HepG2 (cell line): Measurements from ENCODE around the gene NARF. TPM values are rescaled to one million over a fixed set of nuclear protein-coding genes. Genes with fewer than 3 reads are reported as not detected.
A peak's percentile ranks its signal among the peaks of the same experiment; 100 is the strongest.

Experiments
- ETV6 ChIP-seq: sonication (generic); formaldehyde crosslinking; conservative IDR thresholded peaks from 2 replicates; pipeline ENCODE4 v1.4.0; 2020; ENCODE audit warnings: missing genetic modification reagents
- GATAD2A ChIP-seq: IDR thresholded peaks from 2 replicates; pipeline ENCODE4 v1.6.1; 2016
- JUNB ChIP-seq: sonication (generic); formaldehyde crosslinking; IDR thresholded peaks from 2 replicates; pipeline ENCODE4 v1.8.0; 2022; ENCODE audit warnings: missing genetic modification reagents, mild to moderate bottlenecking, borderline replicate concordance
- KLF11 ChIP-seq: IDR thresholded peaks from 2 replicates; pipeline ENCODE4 v1.6.1; 2016; ENCODE audit warnings: missing compliant biosample characterization
- KLF16 ChIP-seq, 2 experiments: sonication (generic) in 1 of 2; formaldehyde crosslinking in 1 of 2; IDR thresholded peaks; 2 replicates each; pipeline versions ENCODE4 v1.6.1 to v1.8.0; 2016 to 2023; ENCODE audit warnings: missing genetic modification reagents in 2 of 2, missing compliant biosample characterization in 1 of 2
- RXRA ChIP-seq: sonication (generic); formaldehyde crosslinking; IDR thresholded peaks from 2 replicates; pipeline ENCODE4 v1.5.1; 2020; ENCODE audit warnings: missing genetic modification reagents
- ZBTB42 ChIP-seq: sonication (generic); formaldehyde crosslinking; IDR thresholded peaks from 2 replicates; pipeline ENCODE4 v1.5.0; 2020; ENCODE audit warnings: mild to moderate bottlenecking, missing genetic modification reagents
- ZFP36L1 ChIP-seq: sonication (generic); formaldehyde crosslinking; IDR thresholded peaks from 2 replicates; pipeline ENCODE4 v1.8.0; 2022; ENCODE audit warnings: mild to moderate bottlenecking, missing genetic modification reagents, moderate library complexity
- ZNF33B ChIP-seq: sonication (generic); formaldehyde crosslinking; IDR thresholded peaks from 2 replicates; pipeline ENCODE4 v1.5.1; 2020; ENCODE audit warnings: mild to moderate bottlenecking, missing genetic modification reagents
- ZNF670 ChIP-seq: sonication (generic); formaldehyde crosslinking; IDR thresholded peaks from 2 replicates; pipeline ENCODE4 v1.8.0; 2022; ENCODE audit warnings: mild to moderate bottlenecking, missing genetic modification reagents, borderline replicate concordance
- polyA plus RNA-seq, 8 experiments: library from polyadenylated mRNA; depleted of rRNA in 3 of 8; stranded (reverse) in 7 of 8; unstranded in 1 of 8; fragments of >200 nt; fragmentation: Illumina TruSeq in 4 of 8; extraction: Trizol in 4 of 8; gene quantifications; 2 replicates each; pipeline versions ENCODE4 v1.2.1 to v1.2.3, GENCODE V29; 2011 to 2016; ENCODE audit warnings: low read depth in 4 of 8, missing spikeins in 1 of 8, mixed read lengths in 1 of 8; ENCODE audit not compliant: insufficient read depth in 1 of 8
- total RNA-seq, 5 experiments: library from RNA; depleted of rRNA; stranded (reverse); fragments of >200 nt; fragmentation: Illumina TruSeq; extraction: Trizol; gene quantifications; 2 replicates each; pipeline ENCODE4 v1.2.3, GENCODE V29; 2016; ENCODE audit warnings: low read depth in 1 of 5
- TF ChIP-seq, protein P1 (sequence below): IDR thresholded peaks from 2 replicates; pipeline ENCODE4 v1.6.1; 2016; ENCODE audit warnings: low read depth, missing genetic modification reagents, missing compliant biosample characterization
- TF ChIP-seq, protein P2 (sequence below): sonication (generic); formaldehyde crosslinking; IDR thresholded peaks from 2 replicates; pipeline ENCODE4 v1.4.0; 2020; ENCODE audit warnings: missing genetic modification reagents, borderline replicate concordance
- TF ChIP-seq, protein P3 (sequence below): sonication (generic); formaldehyde crosslinking; IDR thresholded peaks from 2 replicates; pipeline ENCODE4 v1.5.0; 2020; ENCODE audit warnings: mild to moderate bottlenecking, missing genetic modification reagents, borderline replicate concordance
- TF ChIP-seq, protein P4 (sequence below): sonication (generic); formaldehyde crosslinking; IDR thresholded peaks from 2 replicates; pipeline ENCODE4 v1.4.0; 2020; ENCODE audit warnings: missing genetic modification reagents

Gene NARF
- total and polyA plus RNA-seq, 2 of the 13 experiments (the other 11 are each of a cell fraction or from before 2014, with no cell fraction given), result 61.1 to 144 TPM

DNA sequence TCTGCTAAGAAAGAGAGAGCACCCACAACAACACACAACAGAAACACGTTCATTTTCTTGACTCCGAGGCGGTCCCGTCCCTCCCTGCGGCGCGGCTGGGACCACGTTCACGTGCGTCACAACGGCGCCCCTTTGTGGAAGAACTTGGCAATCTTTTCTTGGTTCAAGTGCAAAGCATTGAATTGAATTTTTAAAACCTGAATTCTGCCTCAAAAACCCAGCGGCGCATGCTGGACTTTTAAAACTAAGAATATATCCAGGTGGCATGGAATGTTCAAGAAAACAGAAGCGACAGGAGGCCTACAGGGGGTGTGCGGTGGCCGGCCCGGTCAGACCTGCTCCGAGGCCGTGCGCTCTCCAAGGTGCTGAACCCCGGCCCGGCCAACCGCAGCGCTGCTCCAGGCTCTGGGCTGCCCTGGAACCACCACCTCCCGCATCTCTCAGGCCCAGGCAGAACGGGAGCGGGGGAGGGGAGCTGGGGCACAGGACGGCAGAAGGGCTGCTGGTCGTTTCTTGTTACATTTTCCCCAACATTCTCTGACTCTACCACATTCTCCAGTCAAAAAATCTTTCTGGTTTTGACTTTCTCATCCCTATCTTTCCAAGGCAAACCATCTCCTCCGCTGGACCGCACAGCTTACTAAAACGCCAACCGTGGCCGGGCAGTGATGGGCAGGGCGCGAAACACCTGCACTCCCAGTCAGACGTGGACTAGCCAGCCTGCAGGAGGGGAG lies 43.8 kb upstream of the NARF start (continued):
- TF ChIP-seq, protein P1, sequence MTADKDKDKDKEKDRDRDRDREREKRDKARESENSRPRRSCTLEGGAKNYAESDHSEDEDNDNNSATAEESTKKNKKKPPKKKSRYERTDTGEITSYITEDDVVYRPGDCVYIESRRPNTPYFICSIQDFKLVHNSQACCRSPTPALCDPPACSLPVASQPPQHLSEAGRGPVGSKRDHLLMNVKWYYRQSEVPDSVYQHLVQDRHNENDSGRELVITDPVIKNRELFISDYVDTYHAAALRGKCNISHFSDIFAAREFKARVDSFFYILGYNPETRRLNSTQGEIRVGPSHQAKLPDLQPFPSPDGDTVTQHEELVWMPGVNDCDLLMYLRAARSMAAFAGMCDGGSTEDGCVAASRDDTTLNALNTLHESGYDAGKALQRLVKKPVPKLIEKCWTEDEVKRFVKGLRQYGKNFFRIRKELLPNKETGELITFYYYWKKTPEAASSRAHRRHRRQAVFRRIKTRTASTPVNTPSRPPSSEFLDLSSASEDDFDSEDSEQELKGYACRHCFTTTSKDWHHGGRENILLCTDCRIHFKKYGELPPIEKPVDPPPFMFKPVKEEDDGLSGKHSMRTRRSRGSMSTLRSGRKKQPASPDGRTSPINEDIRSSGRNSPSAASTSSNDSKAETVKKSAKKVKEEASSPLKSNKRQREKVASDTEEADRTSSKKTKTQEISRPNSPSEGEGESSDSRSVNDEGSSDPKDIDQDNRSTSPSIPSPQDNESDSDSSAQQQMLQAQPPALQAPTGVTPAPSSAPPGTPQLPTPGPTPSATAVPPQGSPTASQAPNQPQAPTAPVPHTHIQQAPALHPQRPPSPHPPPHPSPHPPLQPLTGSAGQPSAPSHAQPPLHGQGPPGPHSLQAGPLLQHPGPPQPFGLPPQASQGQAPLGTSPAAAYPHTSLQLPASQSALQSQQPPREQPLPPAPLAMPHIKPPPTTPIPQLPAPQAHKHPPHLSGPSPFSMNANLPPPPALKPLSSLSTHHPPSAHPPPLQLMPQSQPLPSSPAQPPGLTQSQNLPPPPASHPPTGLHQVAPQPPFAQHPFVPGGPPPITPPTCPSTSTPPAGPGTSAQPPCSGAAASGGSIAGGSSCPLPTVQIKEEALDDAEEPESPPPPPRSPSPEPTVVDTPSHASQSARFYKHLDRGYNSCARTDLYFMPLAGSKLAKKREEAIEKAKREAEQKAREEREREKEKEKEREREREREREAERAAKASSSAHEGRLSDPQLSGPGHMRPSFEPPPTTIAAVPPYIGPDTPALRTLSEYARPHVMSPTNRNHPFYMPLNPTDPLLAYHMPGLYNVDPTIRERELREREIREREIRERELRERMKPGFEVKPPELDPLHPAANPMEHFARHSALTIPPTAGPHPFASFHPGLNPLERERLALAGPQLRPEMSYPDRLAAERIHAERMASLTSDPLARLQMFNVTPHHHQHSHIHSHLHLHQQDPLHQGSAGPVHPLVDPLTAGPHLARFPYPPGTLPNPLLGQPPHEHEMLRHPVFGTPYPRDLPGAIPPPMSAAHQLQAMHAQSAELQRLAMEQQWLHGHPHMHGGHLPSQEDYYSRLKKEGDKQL, result no peak
- TF ChIP-seq KLF16 (CRISPR knock-in tag; IDR thresholded peaks at IDR 0.05), result peak in 1 of 2 experiments; percentile 97; a peak in 2 of 4 replicates
- TF ChIP-seq, protein P2, sequence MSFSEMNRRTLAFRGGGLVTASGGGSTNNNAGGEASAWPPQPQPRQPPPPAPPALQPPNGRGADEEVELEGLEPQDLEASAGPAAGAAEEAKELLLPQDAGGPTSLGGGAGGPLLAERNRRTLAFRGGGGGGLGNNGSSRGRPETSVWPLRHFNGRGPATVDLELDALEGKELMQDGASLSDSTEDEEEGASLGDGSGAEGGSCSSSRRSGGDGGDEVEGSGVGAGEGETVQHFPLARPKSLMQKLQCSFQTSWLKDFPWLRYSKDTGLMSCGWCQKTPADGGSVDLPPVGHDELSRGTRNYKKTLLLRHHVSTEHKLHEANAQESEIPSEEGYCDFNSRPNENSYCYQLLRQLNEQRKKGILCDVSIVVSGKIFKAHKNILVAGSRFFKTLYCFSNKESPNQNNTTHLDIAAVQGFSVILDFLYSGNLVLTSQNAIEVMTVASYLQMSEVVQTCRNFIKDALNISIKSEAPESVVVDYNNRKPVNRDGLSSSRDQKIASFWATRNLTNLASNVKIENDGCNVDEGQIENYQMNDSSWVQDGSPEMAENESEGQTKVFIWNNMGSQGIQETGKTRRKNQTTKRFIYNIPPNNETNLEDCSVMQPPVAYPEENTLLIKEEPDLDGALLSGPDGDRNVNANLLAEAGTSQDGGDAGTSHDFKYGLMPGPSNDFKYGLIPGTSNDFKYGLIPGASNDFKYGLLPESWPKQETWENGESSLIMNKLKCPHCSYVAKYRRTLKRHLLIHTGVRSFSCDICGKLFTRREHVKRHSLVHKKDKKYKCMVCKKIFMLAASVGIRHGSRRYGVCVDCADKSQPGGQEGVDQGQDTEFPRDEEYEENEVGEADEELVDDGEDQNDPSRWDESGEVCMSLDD (CRISPR knock-in tag), result peak; percentile 95
- peak; percentile 95 for TF ChIP-seq ETV6 (CRISPR knock-in tag)
- no peak for TF ChIP-seq JUNB
- TF ChIP-seq ZBTB42 (CRISPR knock-in tag), result peak; percentile 80; the same call in 1 of the 2 replicates
- TF ChIP-seq, protein P3, sequence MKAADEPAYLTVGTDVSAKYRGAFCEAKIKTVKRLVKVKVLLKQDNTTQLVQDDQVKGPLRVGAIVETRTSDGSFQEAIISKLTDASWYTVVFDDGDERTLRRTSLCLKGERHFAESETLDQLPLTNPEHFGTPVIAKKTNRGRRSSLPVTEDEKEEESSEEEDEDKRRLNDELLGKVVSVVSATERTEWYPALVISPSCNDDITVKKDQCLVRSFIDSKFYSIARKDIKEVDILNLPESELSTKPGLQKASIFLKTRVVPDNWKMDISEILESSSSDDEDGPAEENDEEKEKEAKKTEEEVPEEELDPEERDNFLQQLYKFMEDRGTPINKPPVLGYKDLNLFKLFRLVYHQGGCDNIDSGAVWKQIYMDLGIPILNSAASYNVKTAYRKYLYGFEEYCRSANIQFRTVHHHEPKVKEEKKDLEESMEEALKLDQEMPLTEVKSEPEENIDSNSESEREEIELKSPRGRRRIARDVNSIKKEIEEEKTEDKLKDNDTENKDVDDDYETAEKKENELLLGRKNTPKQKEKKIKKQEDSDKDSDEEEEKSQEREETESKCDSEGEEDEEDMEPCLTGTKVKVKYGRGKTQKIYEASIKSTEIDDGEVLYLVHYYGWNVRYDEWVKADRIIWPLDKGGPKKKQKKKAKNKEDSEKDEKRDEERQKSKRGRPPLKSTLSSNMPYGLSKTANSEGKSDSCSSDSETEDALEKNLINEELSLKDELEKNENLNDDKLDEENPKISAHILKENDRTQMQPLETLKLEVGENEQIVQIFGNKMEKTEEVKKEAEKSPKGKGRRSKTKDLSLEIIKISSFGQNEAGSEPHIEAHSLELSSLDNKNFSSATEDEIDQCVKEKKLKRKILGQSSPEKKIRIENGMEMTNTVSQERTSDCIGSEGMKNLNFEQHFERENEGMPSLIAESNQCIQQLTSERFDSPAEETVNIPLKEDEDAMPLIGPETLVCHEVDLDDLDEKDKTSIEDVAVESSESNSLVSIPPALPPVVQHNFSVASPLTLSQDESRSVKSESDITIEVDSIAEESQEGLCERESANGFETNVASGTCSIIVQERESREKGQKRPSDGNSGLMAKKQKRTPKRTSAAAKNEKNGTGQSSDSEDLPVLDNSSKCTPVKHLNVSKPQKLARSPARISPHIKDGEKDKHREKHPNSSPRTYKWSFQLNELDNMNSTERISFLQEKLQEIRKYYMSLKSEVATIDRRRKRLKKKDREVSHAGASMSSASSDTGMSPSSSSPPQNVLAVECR (CRISPR knock-in tag), result peak; percentile 82; the same call in 1 of the 2 replicates
- peak; percentile 76; the same call in 1 of the 2 replicates for TF ChIP-seq ZNF670 (CRISPR knock-in tag)
- peak; percentile 97 for TF ChIP-seq KLF11 (CRISPR knock-in tag)
- TF ChIP-seq, protein P4, sequence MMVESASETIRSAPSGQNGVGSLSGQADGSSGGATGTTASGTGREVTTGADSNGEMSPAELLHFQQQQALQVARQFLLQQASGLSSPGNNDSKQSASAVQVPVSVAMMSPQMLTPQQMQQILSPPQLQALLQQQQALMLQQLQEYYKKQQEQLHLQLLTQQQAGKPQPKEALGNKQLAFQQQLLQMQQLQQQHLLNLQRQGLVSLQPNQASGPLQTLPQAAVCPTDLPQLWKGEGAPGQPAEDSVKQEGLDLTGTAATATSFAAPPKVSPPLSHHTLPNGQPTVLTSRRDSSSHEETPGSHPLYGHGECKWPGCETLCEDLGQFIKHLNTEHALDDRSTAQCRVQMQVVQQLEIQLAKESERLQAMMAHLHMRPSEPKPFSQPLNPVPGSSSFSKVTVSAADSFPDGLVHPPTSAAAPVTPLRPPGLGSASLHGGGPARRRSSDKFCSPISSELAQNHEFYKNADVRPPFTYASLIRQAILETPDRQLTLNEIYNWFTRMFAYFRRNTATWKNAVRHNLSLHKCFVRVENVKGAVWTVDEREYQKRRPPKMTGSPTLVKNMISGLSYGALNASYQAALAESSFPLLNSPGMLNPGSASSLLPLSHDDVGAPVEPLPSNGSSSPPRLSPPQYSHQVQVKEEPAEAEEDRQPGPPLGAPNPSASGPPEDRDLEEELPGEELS (CRISPR knock-in tag), result peak; percentile 63; the same call in 1 of the 2 replicates
- no peak for TF ChIP-seq ZNF33B (CRISPR knock-in tag)
- peak; percentile 61; the same call in 1 of the 2 replicates for TF ChIP-seq RXRA (CRISPR knock-in tag)
- TF ChIP-seq ZFP36L1 (CRISPR knock-in tag), result 0 out of 2 replicates have a peak, but pooled peaks have one; percentile 80
- TF ChIP-seq GATAD2A (CRISPR knock-in tag), result peak; percentile 67
